ENCODE measurements around the gene RPP21.

Gene RPP21

DNA sequence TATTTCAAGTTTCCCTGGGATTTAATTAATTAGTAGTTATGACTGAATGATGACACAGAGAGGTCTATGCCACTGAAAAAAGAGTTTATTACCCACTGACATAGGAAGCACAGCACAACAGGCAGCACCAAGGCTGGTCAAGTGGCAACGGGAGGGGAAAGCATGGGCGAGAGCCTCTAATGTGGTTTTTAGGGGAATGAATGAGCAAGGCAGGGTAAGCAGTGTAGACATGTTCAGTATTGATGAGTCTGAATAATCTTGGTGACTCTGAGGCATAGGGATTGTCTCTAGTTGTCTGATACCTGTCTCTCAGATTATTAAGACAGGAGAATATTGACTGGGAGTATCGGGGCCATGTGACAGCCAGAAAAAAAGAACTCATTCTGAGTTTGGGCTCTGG is 46.3 kb downstream of the RPP21 start:
- no peak for DNase-seq

DNA sequence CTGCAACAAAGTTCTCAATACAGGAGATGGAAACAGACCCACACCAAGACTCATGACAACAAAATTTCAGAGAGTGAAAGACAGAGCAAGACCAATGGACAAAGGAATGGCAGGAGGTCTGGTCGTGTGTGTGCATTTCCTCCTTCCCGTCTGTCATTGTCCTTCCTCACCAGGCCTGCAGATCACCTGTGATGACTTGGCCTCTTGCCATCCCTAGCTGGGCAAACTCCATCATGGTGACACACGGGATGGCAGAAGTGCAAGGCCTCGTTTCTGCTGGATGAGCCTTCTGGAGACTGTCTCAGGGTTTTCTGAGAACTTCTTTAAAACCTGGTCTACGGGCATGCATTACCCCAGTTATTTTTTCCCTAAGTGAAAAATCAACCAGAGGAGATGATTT is 49.2 kb downstream of the RPP21 start:
- DNase-seq, result no peak
